Effector memory CD4-positive, alpha-beta T cell (primary cell): Measurements from ENCODE around the gene CNGB1.
"Not testable (repeated sequence)": the region's sequence is repeated elsewhere in the genome, so short reads cannot be mapped to it uniquely, and the experiment has no call there.

Experiments
- DNase-seq, 3 donors: peaks; one replicate each; pipeline ENCODE4 v3.0.0-alpha.2; 2020
- H3K27ac ChIP-seq: 2 replicates; pipeline ENCODE4 v1.7.0; 2013; ENCODE audit warnings: mild to moderate bottlenecking, low read length, moderate library complexity; ENCODE audit not compliant: insufficient read depth, poor library complexity, severe bottlenecking
- H3K27me3 ChIP-seq: replicated peaks from 2 replicates; pipeline ENCODE4 v1.7.0; 2013; ENCODE audit warnings: mild to moderate bottlenecking, low read length; ENCODE audit not compliant: insufficient read depth, control insufficient read depth, poor library complexity, severe bottlenecking
- H3K36me3 ChIP-seq: 2 replicates; pipeline ENCODE4 v1.7.0; 2013; ENCODE audit warnings: mild to moderate bottlenecking, low read length, moderate library complexity; ENCODE audit not compliant: control insufficient read depth, insufficient read depth
- H3K4me1 ChIP-seq: 2 replicates; pipeline ENCODE4 v1.7.0; 2013; ENCODE audit warnings: low read length, mild to moderate bottlenecking; ENCODE audit not compliant: control insufficient read depth, insufficient read depth, poor library complexity, severe bottlenecking
- H3K4me3 ChIP-seq: 2 replicates; pipeline ENCODE4 v1.7.0; 2013; ENCODE audit warnings: low read length, low read depth, mild to moderate bottlenecking; ENCODE audit not compliant: insufficient read depth, poor library complexity, severe bottlenecking
- H3K9me3 ChIP-seq: 2 replicates; pipeline ENCODE4 v1.7.0; 2013; ENCODE audit warnings: mild to moderate bottlenecking, low read length, moderate library complexity; ENCODE audit not compliant: control insufficient read depth

CNGB1 gene

GRCh38 chr16:57945740-57946138 lies 25.2 kb downstream of the CNGB1 start:
- no peaks in the 10 kb centered on the region for H3K9me3 ChIP-seq
- H3K27ac ChIP-seq: no peak overlapping the region
- no peaks in the 10 kb centered on the region for H3K4me1 ChIP-seq
- H3K4me3 ChIP-seq: no peak overlapping the region
- no peak for DNase-seq
- no peaks in the 10 kb centered on the region for H3K36me3 ChIP-seq
- H3K27me3 ChIP-seq: peaks cover 3% of the 10 kb centered on the region

- DNase-seq: no peak
- Histone ChIP-seq H3K27me3 (no peaks in the 10 kb centered on the region), H3K9me3 (no peaks in the 10 kb centered on the region), H3K27ac (no peak overlapping the region), H3K4me3 (no peak overlapping the region), H3K4me1 (no peaks in the 10 kb centered on the region), H3K36me3 (no peaks in the 10 kb centered on the region)
Observed at GRCh38 chr16:57944970-57945739, 25.8 kb downstream of the CNGB1 start.

GRCh38 chr16:57943381-57943780 lies 27.5 kb downstream of the CNGB1 start:
- H3K4me3 ChIP-seq, H3K27me3 ChIP-seq, DNase-seq, H3K27ac ChIP-seq, H3K4me1 ChIP-seq, H3K36me3 ChIP-seq, H3K9me3 ChIP-seq: not testable (repeated sequence)

GRCh38 chr16:57941901-57942300 lies 29.0 kb downstream of the CNGB1 start:
- H3K36me3 ChIP-seq, DNase-seq, H3K4me1 ChIP-seq, H3K27me3 ChIP-seq, H3K27ac ChIP-seq, H3K4me3 ChIP-seq, H3K9me3 ChIP-seq: not testable (repeated sequence)

- Histone ChIP-seq H3K27ac (no peak overlapping the region), H3K27me3 (no peaks in the 10 kb centered on the region), H3K4me1 (no peaks in the 10 kb centered on the region), H3K36me3 (no peaks in the 10 kb centered on the region), H3K4me3 (no peak overlapping the region), H3K9me3 (no peaks in the 10 kb centered on the region)
- DNase-seq: no peak
Observed at GRCh38 chr16:57941016-57941664, 29.8 kb downstream of the CNGB1 start.

GRCh38 chr16:57940382-57940966 lies 30.5 kb downstream of the CNGB1 start:
- no peaks in the 10 kb centered on the region for H3K36me3 ChIP-seq
- H3K27me3 ChIP-seq: no peaks in the 10 kb centered on the region
- no peaks in the 10 kb centered on the region for H3K4me1 ChIP-seq
- no peak for DNase-seq
- no peak overlapping the region for H3K4me3 ChIP-seq
- H3K9me3 ChIP-seq: no peaks in the 10 kb centered on the region
- no peak overlapping the region for H3K27ac ChIP-seq

GRCh38 chr16:57939872-57940224 lies 31.1 kb downstream of the CNGB1 start:
- H3K4me1 ChIP-seq: no peaks in the 10 kb centered on the region
- H3K27ac ChIP-seq: no peak overlapping the region
- H3K4me3 ChIP-seq: no peak overlapping the region
- no peaks in the 10 kb centered on the region for H3K27me3 ChIP-seq
- H3K36me3 ChIP-seq: no peaks in the 10 kb centered on the region
- H3K9me3 ChIP-seq: no peaks in the 10 kb centered on the region
- DNase-seq: no peak

GRCh38 chr16:57938936-57939871 lies 31.7 kb downstream of the CNGB1 start:
- no peaks in the 10 kb centered on the region for H3K36me3 ChIP-seq
- H3K27me3 ChIP-seq: no peaks in the 10 kb centered on the region
- H3K27ac ChIP-seq: no peak overlapping the region
- no peak for DNase-seq
- H3K9me3 ChIP-seq: no peaks in the 10 kb centered on the region
- H3K4me3 ChIP-seq: no peak overlapping the region
- no peaks in the 10 kb centered on the region for H3K4me1 ChIP-seq

GRCh38 chr16:57938484-57938883 lies 32.4 kb downstream of the CNGB1 start:
- no peaks in the 10 kb centered on the region for H3K27me3 ChIP-seq
- no peaks in the 10 kb centered on the region for H3K9me3 ChIP-seq
- no peak overlapping the region for H3K4me3 ChIP-seq
- DNase-seq: no peak
- no peak overlapping the region for H3K27ac ChIP-seq
- no peaks in the 10 kb centered on the region for H3K36me3 ChIP-seq
- H3K4me1 ChIP-seq: no peaks in the 10 kb centered on the region
